ENCODE measurements around the gene ASB15.

Gene ASB15

DNA sequence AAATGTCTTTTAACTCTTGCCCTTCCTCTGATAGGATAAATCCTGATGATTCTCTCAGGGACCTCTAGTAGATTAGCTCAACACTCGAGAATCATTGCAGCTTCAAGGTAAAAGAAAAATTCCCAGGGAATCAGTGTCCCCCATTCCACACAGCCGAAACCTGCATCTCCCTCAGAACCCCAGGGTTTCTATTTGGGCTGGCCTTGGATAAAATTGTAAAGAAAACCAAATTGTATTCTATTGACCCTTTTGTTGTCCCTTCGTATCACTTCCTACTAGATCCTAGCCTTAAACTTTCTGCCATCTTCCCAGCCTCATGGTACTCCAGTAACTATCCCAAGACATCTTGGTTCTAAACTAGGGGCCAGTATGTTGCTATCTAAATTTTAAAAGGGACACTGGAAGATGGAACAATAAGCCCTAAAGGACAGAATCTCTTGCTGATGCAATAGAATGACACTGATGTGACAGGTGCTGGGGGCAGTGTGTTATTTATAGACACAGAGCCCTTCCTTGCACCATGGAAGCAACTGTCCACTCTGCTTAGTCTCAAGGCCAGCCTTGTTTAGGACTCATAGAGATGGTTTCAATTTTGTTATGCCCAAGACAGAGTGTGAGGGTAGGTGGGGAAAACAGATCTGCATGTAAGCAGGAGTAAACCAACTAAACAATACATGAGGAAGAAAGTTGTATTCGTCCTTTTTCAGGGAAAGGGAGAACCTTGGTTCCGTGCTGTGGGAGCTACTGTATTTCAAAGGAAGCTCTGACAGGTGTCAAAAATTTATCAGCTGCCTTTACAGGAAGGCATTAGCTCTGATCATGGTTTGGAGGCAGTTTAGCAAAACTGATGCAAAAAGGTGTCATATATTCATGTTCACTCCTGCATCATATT, 7.6 kb downstream of the ASB15 start:
- Histone ChIP-seq H3K36me3 (ENCODE audit: control insufficient read depth, insufficient read depth, low read length) (no peaks in the 10 kb centered on the region), H3K79me2 (no peaks in the 10 kb centered on the region), H3K4me1 (no peaks in the 10 kb centered on the region), H3K27ac (no peak overlapping the region), H3K27me3 (ENCODE audit: control insufficient read depth, insufficient read depth, low read length) (no peaks in the 10 kb centered on the region), H3K4me3 (ENCODE audit: low read depth, low read length) (no peak overlapping the region), H3K9ac (no peak overlapping the region), H2AFZ (no peak overlapping the region), H3K4me2 (ENCODE audit: low read length) (no peak overlapping the region), H3K9me3 (ENCODE audit: control insufficient read depth, low read length) (no peaks in the 10 kb centered on the region)
- TF ChIP-seq, protein P1, sequence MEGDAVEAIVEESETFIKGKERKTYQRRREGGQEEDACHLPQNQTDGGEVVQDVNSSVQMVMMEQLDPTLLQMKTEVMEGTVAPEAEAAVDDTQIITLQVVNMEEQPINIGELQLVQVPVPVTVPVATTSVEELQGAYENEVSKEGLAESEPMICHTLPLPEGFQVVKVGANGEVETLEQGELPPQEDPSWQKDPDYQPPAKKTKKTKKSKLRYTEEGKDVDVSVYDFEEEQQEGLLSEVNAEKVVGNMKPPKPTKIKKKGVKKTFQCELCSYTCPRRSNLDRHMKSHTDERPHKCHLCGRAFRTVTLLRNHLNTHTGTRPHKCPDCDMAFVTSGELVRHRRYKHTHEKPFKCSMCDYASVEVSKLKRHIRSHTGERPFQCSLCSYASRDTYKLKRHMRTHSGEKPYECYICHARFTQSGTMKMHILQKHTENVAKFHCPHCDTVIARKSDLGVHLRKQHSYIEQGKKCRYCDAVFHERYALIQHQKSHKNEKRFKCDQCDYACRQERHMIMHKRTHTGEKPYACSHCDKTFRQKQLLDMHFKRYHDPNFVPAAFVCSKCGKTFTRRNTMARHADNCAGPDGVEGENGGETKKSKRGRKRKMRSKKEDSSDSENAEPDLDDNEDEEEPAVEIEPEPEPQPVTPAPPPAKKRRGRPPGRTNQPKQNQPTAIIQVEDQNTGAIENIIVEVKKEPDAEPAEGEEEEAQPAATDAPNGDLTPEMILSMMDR (IDR thresholded peaks at IDR 0.05) = no peak

DNA sequence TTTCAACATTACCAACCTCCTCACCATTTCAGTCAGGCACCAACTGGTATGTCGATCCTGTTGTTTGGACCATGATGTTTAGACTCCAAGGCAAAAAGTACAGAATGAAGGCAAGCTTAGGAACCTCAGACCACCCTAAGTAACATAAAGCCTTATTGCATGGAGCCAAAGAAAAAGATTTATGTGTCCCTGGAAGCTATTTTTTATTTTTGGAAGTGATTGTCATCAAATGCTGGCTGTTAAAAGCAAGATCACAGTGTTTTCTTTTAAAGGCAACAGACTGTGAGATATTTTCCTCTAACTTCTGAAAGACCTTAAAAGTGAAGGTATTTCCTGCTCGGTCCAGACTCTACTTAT, 8.2 kb downstream of the ASB15 start:
- no peaks in the 10 kb centered on the region for H3K79me2 ChIP-seq
- H2AFZ ChIP-seq = no peak overlapping the region
- H3K4me2 ChIP-seq (ENCODE audit: low read length) = no peak overlapping the region
- H3K4me3 ChIP-seq (ENCODE audit: low read depth, low read length) = no peak overlapping the region
- H3K9ac ChIP-seq = no peak overlapping the region
- no peaks in the 10 kb centered on the region for H3K36me3 ChIP-seq (ENCODE audit: control insufficient read depth, insufficient read depth, low read length)
- no peaks in the 10 kb centered on the region for H3K27me3 ChIP-seq (ENCODE audit: control insufficient read depth, insufficient read depth, low read length)
- TF ChIP-seq, protein P1 (IDR thresholded peaks at IDR 0.05) = no peak
- no peaks in the 10 kb centered on the region for H3K9me3 ChIP-seq (ENCODE audit: control insufficient read depth, low read length)
- no peaks in the 10 kb centered on the region for H3K4me1 ChIP-seq
- H3K27ac ChIP-seq = no peak overlapping the region

DNA sequence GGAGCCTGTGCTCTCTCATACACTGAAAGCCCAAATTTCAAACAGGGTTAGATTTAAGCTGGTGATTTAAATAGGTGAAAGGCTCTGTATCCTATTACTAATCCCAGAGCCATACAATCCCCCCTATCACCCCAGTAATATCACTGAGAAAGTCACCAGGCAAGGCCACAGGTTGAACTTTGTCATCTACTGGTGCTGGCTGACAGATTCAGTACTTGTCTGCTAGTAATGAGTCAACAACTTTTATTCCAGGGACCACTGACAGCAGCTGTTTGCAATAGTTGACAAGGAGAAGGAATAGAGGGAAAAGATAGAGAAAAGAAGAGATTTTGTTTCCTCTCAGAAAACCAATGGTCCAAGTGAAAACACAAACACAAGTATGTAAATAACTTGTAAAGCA, 10.4 kb downstream of the ASB15 start:
- Histone ChIP-seq H3K27ac (no peak overlapping the region), H3K79me2 (no peaks in the 10 kb centered on the region), H3K4me1 (no peaks in the 10 kb centered on the region), H3K36me3 (ENCODE audit: control insufficient read depth, insufficient read depth, low read length) (no peaks in the 10 kb centered on the region), H2AFZ (no peak overlapping the region), H3K27me3 (ENCODE audit: control insufficient read depth, insufficient read depth, low read length) (no peaks in the 10 kb centered on the region), H3K9ac (no peak overlapping the region), H3K9me3 (ENCODE audit: control insufficient read depth, low read length) (no peaks in the 10 kb centered on the region), H3K4me2 (ENCODE audit: low read length) (no peak overlapping the region), H3K4me3 (ENCODE audit: low read depth, low read length) (no peak overlapping the region)
- TF ChIP-seq, protein P1 (IDR thresholded peaks at IDR 0.05) = no peak

DNA sequence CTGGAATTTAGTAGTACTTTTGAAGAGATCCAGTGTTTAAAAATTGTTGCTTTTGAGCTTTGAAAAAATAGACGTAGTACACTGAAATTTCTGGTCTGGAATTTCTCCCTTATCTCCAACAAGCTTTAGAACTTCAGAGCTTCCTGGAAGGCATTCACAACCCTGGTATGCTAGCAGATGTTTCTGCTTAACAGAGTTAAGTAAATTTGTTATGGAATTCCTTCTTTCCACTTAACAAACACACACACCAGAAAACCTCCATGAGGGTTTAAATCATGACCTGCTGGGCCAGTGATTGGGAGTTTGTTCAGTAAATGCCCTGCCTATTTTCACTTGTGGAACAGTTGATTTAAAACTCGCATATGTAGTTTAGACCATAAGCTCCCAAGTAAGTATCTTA, 13.7 kb downstream of the ASB15 start:
- Histone ChIP-seq H3K27me3 (ENCODE audit: control insufficient read depth, insufficient read depth, low read length) (no peaks in the 10 kb centered on the region), H3K4me3 (ENCODE audit: low read depth, low read length) (no peak overlapping the region), H3K27ac (no peak overlapping the region), H3K9me3 (ENCODE audit: control insufficient read depth, low read length) (no peaks in the 10 kb centered on the region), H3K4me1 (no peaks in the 10 kb centered on the region), H3K9ac (no peak overlapping the region), H2AFZ (no peak overlapping the region), H3K79me2 (no peaks in the 10 kb centered on the region), H3K36me3 (ENCODE audit: control insufficient read depth, insufficient read depth, low read length) (no peaks in the 10 kb centered on the region), H3K4me2 (ENCODE audit: low read length) (no peak overlapping the region)
- TF ChIP-seq, protein P1 (IDR thresholded peaks at IDR 0.05) = no peak

DNA sequence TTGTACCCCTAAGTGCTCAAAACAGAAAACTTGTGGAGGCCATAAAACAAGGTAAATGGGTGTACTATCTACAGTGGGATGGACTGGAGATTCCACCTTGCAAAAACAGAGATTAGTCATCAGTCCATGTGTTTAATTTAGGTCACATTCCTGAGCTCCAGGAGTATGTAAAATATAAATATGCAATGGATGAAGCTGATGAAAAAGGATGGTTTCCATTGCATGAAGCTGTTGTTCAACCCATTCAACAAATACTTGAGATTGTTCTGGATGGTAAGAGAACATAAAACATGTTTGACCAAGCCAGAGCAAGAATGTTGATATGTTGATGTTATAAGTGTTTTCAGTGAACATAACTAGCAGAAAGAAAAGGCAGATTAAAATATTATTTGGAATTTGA, 14.6 kb downstream of the ASB15 start:
- TF ChIP-seq, protein P1 (IDR thresholded peaks at IDR 0.05) = no peak
- Histone ChIP-seq H3K9ac (no peak overlapping the region), H2AFZ (no peak overlapping the region), H3K4me3 (ENCODE audit: low read depth, low read length) (no peak overlapping the region), H3K27me3 (ENCODE audit: control insufficient read depth, insufficient read depth, low read length) (no peaks in the 10 kb centered on the region), H3K4me2 (ENCODE audit: low read length) (no peak overlapping the region), H3K9me3 (ENCODE audit: control insufficient read depth, low read length) (no peaks in the 10 kb centered on the region), H3K4me1 (no peaks in the 10 kb centered on the region), H3K36me3 (ENCODE audit: control insufficient read depth, insufficient read depth, low read length) (no peaks in the 10 kb centered on the region), H3K27ac (no peak overlapping the region), H3K79me2 (no peaks in the 10 kb centered on the region)
